HEK293 (cell line): ENCODE results near the gene PTGR1.

ENCODE experiments used
- GLIS2 ChIP-seq: fragments of 450-650 bp; formaldehyde crosslinking; IDR thresholded peaks from 2 replicates; pipeline ENCODE4 v1.5.1; 2016; ENCODE audit warnings: missing biosample characterization, missing genetic modification characterization
- KLF1 ChIP-seq: fragments of 450-650 bp; formaldehyde crosslinking; IDR thresholded peaks from 2 replicates; pipeline ENCODE4 v1.5.1; 2016; ENCODE audit warnings: missing biosample characterization, missing genetic modification characterization
- MZF1 ChIP-seq: fragments of 450-650 bp; formaldehyde crosslinking; IDR thresholded peaks from 2 replicates; pipeline ENCODE4 v1.5.1; 2017; ENCODE audit warnings: missing biosample characterization, missing genetic modification characterization, borderline replicate concordance
- PATZ1 ChIP-seq: fragments of 450-650 bp; formaldehyde crosslinking; IDR thresholded peaks from 2 replicates; pipeline ENCODE4 v1.5.1; 2016; ENCODE audit warnings: missing biosample characterization, missing genetic modification characterization
- PRDM4 ChIP-seq: fragments of 450-650 bp; formaldehyde crosslinking; IDR thresholded peaks from 2 replicates; pipeline ENCODE4 v1.5.1; 2017; ENCODE audit warnings: missing biosample characterization, missing genetic modification characterization
- SCRT2 ChIP-seq: fragments of 450-650 bp; formaldehyde crosslinking; IDR thresholded peaks from 2 replicates; pipeline ENCODE4 v1.5.1; 2016; ENCODE audit warnings: missing biosample characterization, missing genetic modification characterization
- ZBTB10 ChIP-seq: fragments of 450-650 bp; formaldehyde crosslinking; IDR thresholded peaks from 2 replicates; pipeline ENCODE4 v1.5.1; 2016; ENCODE audit warnings: missing biosample characterization, missing genetic modification characterization
- ZBTB49 ChIP-seq: fragments of 450-650 bp; formaldehyde crosslinking; IDR thresholded peaks from 2 replicates; pipeline ENCODE4 v1.5.1; 2016; ENCODE audit warnings: missing biosample characterization, missing genetic modification characterization, low read depth
- ZNF114 ChIP-seq: fragments of 450-650 bp; formaldehyde crosslinking; IDR thresholded peaks from 2 replicates; pipeline ENCODE4 v1.5.0; 2017; ENCODE audit warnings: missing biosample characterization, missing genetic modification characterization
- ZNF138 ChIP-seq: fragments of 450-650 bp; formaldehyde crosslinking; IDR thresholded peaks from 2 replicates; pipeline ENCODE4 v1.5.1; 2016; ENCODE audit warnings: missing biosample characterization, missing genetic modification characterization, borderline replicate concordance
- ZNF169 ChIP-seq: fragments of 450-650 bp; formaldehyde crosslinking; IDR thresholded peaks from 2 replicates; pipeline ENCODE4 v1.5.1; 2016; ENCODE audit warnings: missing biosample characterization, missing genetic modification characterization
- ZNF23 ChIP-seq: fragments of 450-650 bp; formaldehyde crosslinking; IDR thresholded peaks from 2 replicates; pipeline ENCODE4 v1.5.1; 2016; ENCODE audit warnings: missing biosample characterization, missing genetic modification characterization, borderline replicate concordance
- ZNF610 ChIP-seq: fragments of 450-650 bp; formaldehyde crosslinking; IDR thresholded peaks from 2 replicates; pipeline ENCODE4 v1.5.1; 2016; ENCODE audit warnings: missing biosample characterization, missing genetic modification characterization, borderline replicate concordance
- ZNF639 ChIP-seq: fragments of 450-650 bp; formaldehyde crosslinking; IDR thresholded peaks from 2 replicates; pipeline ENCODE4 v1.5.1; 2016; ENCODE audit warnings: missing biosample characterization, missing genetic modification characterization
- ZNF670 ChIP-seq: fragments of 450-650 bp; formaldehyde crosslinking; IDR thresholded peaks from 2 replicates; pipeline ENCODE4 v1.5.1; 2016; ENCODE audit warnings: missing biosample characterization, missing genetic modification characterization, low read depth
- ZNF830 ChIP-seq: fragments of 450-650 bp; IDR thresholded peaks from 2 replicates; pipeline ENCODE4 v1.5.0; 2018; ENCODE audit warnings: missing biosample characterization, missing genetic modification characterization, low read depth, mild to moderate bottlenecking, moderate library complexity
- ZNF843 ChIP-seq: fragments of 450-650 bp; formaldehyde crosslinking; IDR thresholded peaks from 2 replicates; pipeline ENCODE4 v1.5.1; 2016; ENCODE audit warnings: missing biosample characterization, missing genetic modification characterization
- TF ChIP-seq, protein P1 (sequence below): fragments of 450-650 bp; formaldehyde crosslinking; IDR thresholded peaks from 2 replicates; pipeline ENCODE4 v1.5.1; 2016; ENCODE audit warnings: missing biosample characterization, missing genetic modification characterization
- TF ChIP-seq, protein P2 (sequence below): fragments of 450-650 bp; formaldehyde crosslinking; IDR thresholded peaks from 2 replicates; pipeline ENCODE4 v1.5.1; 2016; ENCODE audit warnings: missing biosample characterization, missing genetic modification characterization

The PTGR1 gene

DNA sequence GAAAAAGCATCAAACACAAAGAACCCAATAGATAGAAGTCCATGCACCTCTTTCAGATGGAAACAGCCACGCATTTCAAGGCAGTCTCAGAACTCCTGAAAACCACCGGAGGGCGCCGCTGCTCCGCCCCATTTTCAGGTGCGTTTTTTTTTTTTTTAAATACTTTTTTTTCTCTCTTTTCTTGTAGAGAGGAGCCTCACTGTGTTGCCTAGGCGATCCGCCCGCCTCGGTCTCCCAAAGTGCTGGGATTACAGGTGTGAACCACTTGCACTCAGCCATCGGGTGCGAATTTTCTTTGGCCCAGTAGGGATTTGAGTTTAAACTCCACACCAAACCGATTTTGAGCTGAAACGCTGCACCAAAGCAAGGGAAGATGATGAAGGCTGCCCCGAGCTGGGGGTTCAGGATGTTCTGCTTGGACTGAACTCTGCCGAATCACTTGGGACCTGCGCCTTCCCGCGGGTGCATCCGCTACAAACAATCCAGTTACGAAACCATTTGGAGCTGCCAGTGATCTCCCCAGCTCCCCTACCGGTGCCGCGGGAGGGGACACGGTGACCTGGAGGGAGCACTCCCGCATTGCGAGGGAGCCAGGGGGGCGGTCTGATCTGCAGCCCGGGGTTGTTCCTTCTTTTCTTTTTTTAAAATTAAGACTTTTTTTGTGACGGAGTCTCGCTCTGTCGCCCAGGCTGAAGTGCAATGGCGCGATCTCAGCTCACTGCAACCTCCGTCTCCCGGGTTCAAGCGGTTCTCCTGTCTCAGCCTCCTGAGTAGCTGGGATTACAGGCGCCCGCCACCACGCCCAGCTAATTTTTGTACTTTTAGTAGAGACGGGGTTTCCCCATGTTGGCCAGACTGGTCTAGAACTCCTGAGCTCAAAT lies 1.4 kb downstream of the PTGR1 start (continued):
- TF ChIP-seq KLF1 (tag by site-specific recombination) = no peak
- TF ChIP-seq ZNF169 = no peak
- no peak for TF ChIP-seq ZNF23 (tag by site-specific recombination)
- no peak for TF ChIP-seq ZNF138 (tag by site-specific recombination)
- no peak for TF ChIP-seq ZBTB49 (tag by site-specific recombination)
- no peak for TF ChIP-seq ZNF670 (tag by site-specific recombination)
- TF ChIP-seq, protein P1, sequence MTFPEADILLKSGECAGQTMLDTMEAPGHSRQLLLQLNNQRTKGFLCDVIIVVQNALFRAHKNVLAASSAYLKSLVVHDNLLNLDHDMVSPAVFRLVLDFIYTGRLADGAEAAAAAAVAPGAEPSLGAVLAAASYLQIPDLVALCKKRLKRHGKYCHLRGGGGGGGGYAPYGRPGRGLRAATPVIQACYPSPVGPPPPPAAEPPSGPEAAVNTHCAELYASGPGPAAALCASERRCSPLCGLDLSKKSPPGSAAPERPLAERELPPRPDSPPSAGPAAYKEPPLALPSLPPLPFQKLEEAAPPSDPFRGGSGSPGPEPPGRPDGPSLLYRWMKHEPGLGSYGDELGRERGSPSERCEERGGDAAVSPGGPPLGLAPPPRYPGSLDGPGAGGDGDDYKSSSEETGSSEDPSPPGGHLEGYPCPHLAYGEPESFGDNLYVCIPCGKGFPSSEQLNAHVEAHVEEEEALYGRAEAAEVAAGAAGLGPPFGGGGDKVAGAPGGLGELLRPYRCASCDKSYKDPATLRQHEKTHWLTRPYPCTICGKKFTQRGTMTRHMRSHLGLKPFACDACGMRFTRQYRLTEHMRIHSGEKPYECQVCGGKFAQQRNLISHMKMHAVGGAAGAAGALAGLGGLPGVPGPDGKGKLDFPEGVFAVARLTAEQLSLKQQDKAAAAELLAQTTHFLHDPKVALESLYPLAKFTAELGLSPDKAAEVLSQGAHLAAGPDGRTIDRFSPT = no peak
- TF ChIP-seq ZBTB10 = no peak
- TF ChIP-seq ZNF610 (tag by site-specific recombination) = no peak
- TF ChIP-seq ZNF843 (tag by site-specific recombination) = no peak
- no peak for TF ChIP-seq PRDM4 (tag by site-specific recombination)
- TF ChIP-seq, protein P2, sequence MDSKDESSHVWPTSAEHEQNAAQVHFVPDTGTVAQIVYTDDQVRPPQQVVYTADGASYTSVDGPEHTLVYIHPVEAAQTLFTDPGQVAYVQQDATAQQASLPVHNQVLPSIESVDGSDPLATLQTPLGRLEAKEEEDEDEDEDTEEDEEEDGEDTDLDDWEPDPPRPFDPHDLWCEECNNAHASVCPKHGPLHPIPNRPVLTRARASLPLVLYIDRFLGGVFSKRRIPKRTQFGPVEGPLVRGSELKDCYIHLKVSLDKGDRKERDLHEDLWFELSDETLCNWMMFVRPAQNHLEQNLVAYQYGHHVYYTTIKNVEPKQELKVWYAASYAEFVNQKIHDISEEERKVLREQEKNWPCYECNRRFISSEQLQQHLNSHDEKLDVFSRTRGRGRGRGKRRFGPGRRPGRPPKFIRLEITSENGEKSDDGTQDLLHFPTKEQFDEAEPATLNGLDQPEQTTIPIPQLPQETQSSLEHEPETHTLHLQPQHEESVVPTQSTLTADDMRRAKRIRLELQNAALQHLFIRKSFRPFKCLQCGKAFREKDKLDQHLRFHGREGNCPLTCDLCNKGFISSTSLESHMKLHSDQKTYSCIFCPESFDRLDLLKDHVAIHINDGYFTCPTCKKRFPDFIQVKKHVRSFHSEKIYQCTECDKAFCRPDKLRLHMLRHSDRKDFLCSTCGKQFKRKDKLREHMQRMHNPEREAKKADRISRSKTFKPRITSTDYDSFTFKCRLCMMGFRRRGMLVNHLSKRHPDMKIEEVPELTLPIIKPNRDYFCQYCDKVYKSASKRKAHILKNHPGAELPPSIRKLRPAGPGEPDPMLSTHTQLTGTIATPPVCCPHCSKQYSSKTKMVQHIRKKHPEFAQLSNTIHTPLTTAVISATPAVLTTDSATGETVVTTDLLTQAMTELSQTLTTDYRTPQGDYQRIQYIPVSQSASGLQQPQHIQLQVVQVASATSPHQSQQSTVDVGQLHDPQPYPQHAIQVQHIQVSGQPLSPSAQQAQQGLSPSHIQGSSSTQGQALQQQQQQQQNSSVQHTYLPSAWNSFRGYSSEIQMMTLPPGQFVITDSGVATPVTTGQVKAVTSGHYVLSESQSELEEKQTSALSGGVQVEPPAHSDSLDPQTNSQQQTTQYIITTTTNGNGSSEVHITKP (tag by site-specific recombination) = peak; percentile 86
- no peak for TF ChIP-seq PATZ1 (tag by site-specific recombination)
- TF ChIP-seq SCRT2 (tag by site-specific recombination) = no peak
- TF ChIP-seq ZNF830 (tag by site-specific recombination) = no peak
- TF ChIP-seq MZF1 (tag by site-specific recombination) = no peak
- TF ChIP-seq GLIS2 (tag by site-specific recombination) = peak; percentile 50; the same call in 1 of the 2 replicates
- no peak for TF ChIP-seq ZNF639
- no peak for TF ChIP-seq ZNF114 (tag by site-specific recombination)
